ENCODE data around the gene RUFY1. TPM values are rescaled to one million over a fixed set of nuclear protein-coding genes. Genes with fewer than 3 reads are reported as not detected.
"Not testable (repeated sequence)": the region's sequence is repeated elsewhere in the genome, so short reads cannot be mapped to it uniquely, and the experiment has no call there.

Gene RUFY1
- total RNA-seq, 1 donor from 2014 or later: 24.5 TPM

- intact Hi-C loops (cut with micrococcal nuclease): no loop called here
- ATAC-seq (no peak), DNase-seq (no peak)
Observed at GRCh38 chr5:179614745-179615144, 64.4 kb downstream of the RUFY1 start.

- intact Hi-C loops (cut with micrococcal nuclease): no loop called here
- ATAC-seq: no peak
- DNase-seq: no peak
Observed at GRCh38 chr5:179615203-179615602, 64.8 kb downstream of the RUFY1 start.

- DNase-seq (no peak), ATAC-seq (no peak)
- intact Hi-C loops (cut with micrococcal nuclease): no loop called here
Observed at GRCh38 chr5:179616002-179616594, 65.7 kb downstream of the RUFY1 start.

GRCh38 chr5:179617930-179618329, 67.6 kb downstream of the RUFY1 start:
- ATAC-seq (no peak), DNase-seq (peak; percentile 9)
- intact Hi-C loops (cut with micrococcal nuclease): no loop called here

GRCh38 chr5:179618923-179619554, 68.7 kb downstream of the RUFY1 start:
- intact Hi-C loops (cut with micrococcal nuclease): no loop called here
- DNase-seq (peak; percentile 16), ATAC-seq (no peak)

- intact Hi-C loops (cut with micrococcal nuclease): no loop called here
- DNase-seq: no peak
- ATAC-seq: no peak
Observed at GRCh38 chr5:179619776-179620175, 69.4 kb downstream of the RUFY1 start.

GRCh38 chr5:179620293-179620692, 69.9 kb downstream of the RUFY1 start:
- ATAC-seq (no peak), DNase-seq (no peak)
- intact Hi-C loops (cut with micrococcal nuclease): no loop called here

DNA sequence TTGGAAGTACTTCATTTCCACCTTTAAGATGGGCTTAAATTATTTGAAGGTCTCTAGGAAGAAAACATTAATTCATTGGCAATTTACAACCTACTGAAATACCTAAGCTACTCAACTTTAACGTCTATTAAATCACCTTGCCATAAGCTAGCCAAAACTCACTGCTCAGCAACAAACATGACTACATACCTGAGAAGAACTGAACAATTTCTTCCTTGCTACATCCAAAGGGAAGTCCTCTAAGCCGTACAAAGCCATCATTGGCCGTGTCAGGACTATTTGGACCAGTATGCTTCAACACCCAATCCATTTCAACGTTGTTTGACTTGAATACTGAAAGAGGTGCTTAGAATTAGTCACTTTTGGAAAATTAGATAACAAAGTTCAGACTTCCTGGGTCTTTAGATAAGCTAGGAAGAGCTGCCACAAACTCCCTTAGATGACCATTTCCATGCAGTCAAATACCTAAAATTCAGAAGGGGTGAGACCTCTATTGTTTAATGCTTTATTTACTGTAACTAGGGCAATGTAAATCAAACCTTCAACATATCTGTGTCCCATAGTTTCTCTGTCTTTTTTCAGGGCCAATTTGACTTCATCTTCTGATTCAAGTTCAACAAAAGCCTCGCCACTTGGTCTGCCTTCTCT, 70.5 kb downstream of the RUFY1 start:
- ATAC-seq: no peak

DNA sequence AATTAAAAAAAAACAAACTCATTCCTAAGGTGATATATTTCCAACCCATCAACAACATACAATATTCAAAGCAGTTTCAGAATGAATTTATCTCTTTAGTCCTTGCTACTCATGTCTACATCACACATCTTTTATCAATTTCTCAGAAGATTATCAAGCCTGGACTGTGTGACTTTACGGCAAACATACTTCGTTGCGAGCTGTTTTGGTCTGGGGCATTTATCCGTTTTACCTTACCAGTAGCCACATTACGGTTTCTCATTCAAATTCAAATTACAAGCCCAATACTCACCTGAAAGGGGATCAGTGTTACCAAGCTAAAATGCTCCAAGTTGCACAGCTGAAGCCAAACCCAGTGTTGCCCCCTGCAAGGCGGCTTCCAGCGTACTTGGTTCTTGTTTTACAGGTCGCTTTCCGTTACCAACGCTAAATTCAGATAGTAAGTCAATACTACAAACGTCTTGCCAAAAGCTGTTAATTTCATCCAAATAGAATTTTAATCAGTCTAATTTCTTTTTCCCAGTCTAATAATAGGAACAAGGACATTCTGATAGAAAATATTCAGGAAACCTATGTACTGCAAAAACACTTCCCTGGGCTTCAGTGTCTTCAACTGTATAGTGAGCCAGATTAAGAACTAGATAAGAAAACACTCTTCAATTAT, 71.3 kb downstream of the RUFY1 start:
- DNase-seq: no peak
- intact Hi-C loops (cut with micrococcal nuclease): no loop called here
- ATAC-seq: no peak

More for the DNA sequence above, 70.5 kb downstream of the RUFY1 start:
- no peak for DNase-seq
- intact Hi-C loops (cut with micrococcal nuclease): no loop called here

DNA sequence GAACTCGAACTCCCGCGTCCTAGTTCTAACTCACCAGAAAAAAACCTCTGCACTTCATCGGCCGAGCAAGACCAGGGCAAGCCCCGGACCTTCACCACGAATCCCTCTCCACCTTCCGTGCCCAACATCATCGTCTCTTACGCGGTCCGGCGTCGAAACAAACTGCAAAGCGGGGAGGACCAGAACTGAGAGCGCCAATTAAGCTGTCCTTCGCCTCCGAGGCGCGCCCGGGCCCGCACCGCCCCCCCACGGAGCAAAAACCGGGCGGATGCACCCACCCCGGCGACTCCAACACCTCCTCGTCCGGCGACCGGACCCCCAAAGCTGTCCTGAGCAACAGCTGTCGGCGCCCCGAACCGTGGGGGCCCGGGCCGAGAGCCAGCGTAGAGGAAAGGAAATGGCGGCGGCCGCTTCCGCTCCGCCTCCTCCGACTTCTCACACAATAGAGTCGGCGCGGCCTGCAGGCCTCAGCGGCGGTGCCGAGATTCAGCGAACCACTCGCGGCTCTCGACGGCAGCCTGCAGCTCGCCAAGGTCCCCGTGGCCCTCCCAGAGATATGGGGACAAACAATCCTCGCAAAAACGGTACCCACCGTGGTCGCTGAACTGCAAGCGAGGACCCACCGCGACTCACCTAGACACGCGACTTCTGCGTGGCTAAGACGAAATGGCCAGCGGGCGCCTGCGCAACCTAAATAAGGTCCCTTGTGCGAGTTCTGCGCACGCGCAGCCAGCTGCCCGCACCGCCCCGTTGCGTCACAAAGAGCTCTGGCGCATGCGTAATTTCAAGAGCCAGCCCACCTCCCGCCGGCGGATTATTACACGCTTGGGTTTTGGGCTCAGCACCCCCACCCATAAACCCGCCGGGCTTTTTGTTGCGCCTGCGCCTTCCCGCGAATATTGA, 72.9 kb downstream of the RUFY1 start, which contains the start of gene HNRNPH1:
Gene HNRNPH1, minus strand, starts transcription at position 669 of the 903 bp plus-strand sequence. Its CDS starts 538 bp downstream, at position 131.
- ATAC-seq (peak; percentile 88), DNase-seq (peak; percentile 98)
- intact Hi-C loops (cut with micrococcal nuclease): no loop called here

DNA sequence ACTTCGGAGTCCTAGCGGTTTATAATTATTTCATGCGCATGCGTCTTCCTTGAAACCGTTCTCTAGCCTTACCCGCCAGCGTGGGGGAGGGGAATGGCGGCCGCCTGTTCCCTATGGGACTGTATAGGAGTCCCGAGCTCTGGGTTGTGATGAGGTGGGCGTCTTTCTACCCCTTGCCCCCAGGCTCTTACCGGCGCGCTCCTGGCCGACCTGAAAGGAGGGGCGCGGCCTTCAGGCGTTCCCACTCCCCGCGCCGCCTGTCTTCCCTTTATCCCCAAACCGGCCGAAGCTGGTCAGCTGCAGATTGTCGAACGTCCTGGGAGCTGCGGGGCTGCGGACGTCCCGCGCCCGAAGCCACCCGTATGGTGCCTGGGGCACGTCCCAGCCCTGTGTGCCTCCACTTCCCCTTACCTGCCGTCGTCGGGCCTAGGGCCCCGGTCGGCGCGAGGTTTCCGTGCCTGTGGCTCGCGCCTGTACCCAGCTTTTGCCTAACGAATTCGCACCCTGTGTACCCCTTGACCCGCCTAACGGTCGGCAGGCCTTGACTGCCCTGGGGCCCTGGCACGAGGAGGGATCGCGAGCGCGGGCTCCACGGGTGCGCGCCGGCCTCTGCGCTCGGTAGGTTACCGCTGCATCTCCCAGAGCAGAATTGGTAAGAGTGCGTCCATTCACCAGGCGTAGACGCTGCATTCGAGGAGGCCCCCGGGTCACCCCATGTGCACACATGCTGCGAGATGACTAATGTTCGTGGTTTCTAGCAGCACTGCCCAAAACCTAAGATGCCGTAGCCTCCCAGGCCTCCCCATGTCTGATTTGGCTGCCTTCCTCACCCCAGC, 73.8 kb downstream of the RUFY1 start:
- DNase-seq (peak; percentile 60), ATAC-seq (peak; percentile 12)
- intact Hi-C loops (cut with micrococcal nuclease): no loop called here

- ATAC-seq (no peak), DNase-seq (no peak)
Observed at GRCh38 chr5:179624841-179625271, 74.5 kb downstream of the RUFY1 start.

GRCh38 chr5:179633501-179634369, 83.4 kb downstream of the RUFY1 start:
- ATAC-seq; intact Hi-C loops (cut with micrococcal nuclease); DNase-seq: not testable (repeated sequence)

More at GRCh38 chr5:179624841-179625271, 74.5 kb downstream of the RUFY1 start:
- intact Hi-C loops (cut with micrococcal nuclease): no loop called here

- DNase-seq; intact Hi-C loops (cut with micrococcal nuclease): not testable (repeated sequence)
- peak; percentile 98 for ATAC-seq
Observed at GRCh38 chr5:179634370-179635172, 84.2 kb downstream of the RUFY1 start.

- ATAC-seq; DNase-seq; intact Hi-C loops (cut with micrococcal nuclease): not testable (repeated sequence)
Observed at GRCh38 chr5:179639296-179639695, 88.9 kb downstream of the RUFY1 start.

- ATAC-seq; intact Hi-C loops (cut with micrococcal nuclease); DNase-seq: not testable (repeated sequence)
Observed at GRCh38 chr5:179641745-179642144, 91.4 kb downstream of the RUFY1 start.

Measured in left ventricle myocardium superior (tissue), 1 donor.